Measurements from ENCODE around the gene ZFPM1. TPM values are rescaled to one million over a fixed set of nuclear protein-coding genes. Genes with fewer than 3 reads are reported as not detected.

The ZFPM1 gene
- total and polyA plus RNA-seq, 7 donors, result 0.43 to 2.9 (median 2.3) TPM

GRCh38 chr16:88548131-88548874, 95.2 kb downstream of the ZFPM1 start:
- DNase-seq (no peak), ATAC-seq (no peak)
- TF ChIP-seq CTCF (IDR thresholded peaks at IDR 0.05), result no peak
- no peak overlapping the region for H3K27ac ChIP-seq
- intact Hi-C loops (cut with DNase I), result no loop called here
- H3K27me3 ChIP-seq (ENCODE audit: insufficient read depth in 3 of 3, low read length in 2 of 3), result peaks cover 0 to 35% (median 12%) of the 10 kb centered on the region in 3 donors
- H3K36me3 ChIP-seq (ENCODE audit: insufficient read depth in 1 of 2, low read depth in 1 of 2), result no peaks in the 10 kb centered on the region
- no peaks in the 10 kb centered on the region for H3K4me1 ChIP-seq
- no peak overlapping the region for H3K4me3 ChIP-seq
- H3K9me3 ChIP-seq, result peaks cover 4% of the 10 kb centered on the region
- 55 to 63% (median 60%) methylated on average over 15 of the region's 15 CpGs for WGBS, 3 donors

GRCh38 chr16:88548985-88549384, 95.9 kb downstream of the ZFPM1 start:
- no peak for DNase-seq
- H3K9me3 ChIP-seq, result no peaks in the 10 kb centered on the region
- H3K4me3 ChIP-seq, result no peak overlapping the region
- H3K4me1 ChIP-seq, result no peaks in the 10 kb centered on the region
- peaks cover 0 to 40% (median 9%) of the 10 kb centered on the region in 3 donors for H3K27me3 ChIP-seq (ENCODE audit: insufficient read depth in 3 of 3, low read length in 2 of 3)
- H3K27ac ChIP-seq, result no peak overlapping the region
- TF ChIP-seq CTCF (IDR thresholded peaks at IDR 0.05), result no peak
- WGBS, 3 donors, result 57 to 74% (median 65%) methylated on average over 13 of the region's 13 CpGs
- no peak for ATAC-seq
- intact Hi-C loops (cut with DNase I), result no loop called here
- H3K36me3 ChIP-seq (ENCODE audit: insufficient read depth in 1 of 2, low read depth in 1 of 2), result no peaks in the 10 kb centered on the region

- H3K27ac ChIP-seq, result no peak overlapping the region
- no peak for ATAC-seq
- no peaks in the 10 kb centered on the region for H3K36me3 ChIP-seq (ENCODE audit: insufficient read depth in 1 of 2, low read depth in 1 of 2)
- intact Hi-C loops (cut with DNase I), result no loop called here
- TF ChIP-seq CTCF (IDR thresholded peaks at IDR 0.05), result no peak
- H3K4me3 ChIP-seq, result no peak overlapping the region
- no peaks in the 10 kb centered on the region for H3K9me3 ChIP-seq
- no peak for DNase-seq
- peaks cover 0 to 45% (median 9%) of the 10 kb centered on the region in 3 donors for H3K27me3 ChIP-seq (ENCODE audit: insufficient read depth in 3 of 3, low read length in 2 of 3)
- WGBS, 3 donors, result 61 to 74% (median 67%) methylated on average over 12 of the region's 12 CpGs
- no peaks in the 10 kb centered on the region for H3K4me1 ChIP-seq
Measured at GRCh38 chr16:88549671-88550245, 96.7 kb downstream of the ZFPM1 start.

GRCh38 chr16:88550246-88550661, 97.2 kb downstream of the ZFPM1 start:
- peak in 2 of 4 donors; percentile 29 to 37 for ATAC-seq

More at GRCh38 chr16:88550246-88550661, 97.2 kb downstream of the ZFPM1 start:
- Histone ChIP-seq H3K27me3 (ENCODE audit: insufficient read depth in 3 of 3, low read length in 2 of 3) (peaks cover 0 to 43% (median 12%) of the 10 kb centered on the region in 3 donors), H3K4me3 (no peak overlapping the region), H3K27ac (no peak overlapping the region), H3K4me1 (no peaks in the 10 kb centered on the region), H3K9me3 (no peaks in the 10 kb centered on the region), H3K36me3 (ENCODE audit: insufficient read depth in 1 of 2, low read depth in 1 of 2) (no peaks in the 10 kb centered on the region)
- DNase-seq, result peak in 1 of 2 donors; percentile 67
- WGBS, 3 donors, result 36 to 47% (median 45%) methylated on average over 13 to 16 of the region's 16 CpGs
- intact Hi-C loops (cut with DNase I), result no loop called here
- TF ChIP-seq CTCF (IDR thresholded peaks at IDR 0.05), result no peak
